Tibial artery (tissue), 4 donors: ENCODE results near the gene CAPN2.
A peak's percentile ranks its signal among the peaks of the same experiment; 100 is the strongest.

Source experiments
- DNase-seq, 2 donors: peaks; one replicate each; pipeline ENCODE4 v3.0.0-alpha.2; 2019
- H3K27ac ChIP-seq, 2 donors: fragments of 200-600 bp; sonication (generic) in 1 of 2; 1 replicate in 1 of 2; 2 replicates in 1 of 2; pipeline ENCODE4 v1.5.1; 2018 to 2019; ENCODE audit warnings: mild to moderate bottlenecking in 1 of 2
- H3K27me3 ChIP-seq, 2 donors: fragments of 200-600 bp; sonication (generic) in 1 of 2; one replicate each; pipeline versions ENCODE4 v1.5.1 to v1.6.0; 2016 to 2019
- H3K36me3 ChIP-seq, 3 donors: fragments of 200-600 bp; sonication (generic) in 2 of 3; one replicate each; pipeline ENCODE4 v1.5.1; 2016 to 2019; ENCODE audit warnings: mild to moderate bottlenecking in 2 of 3
- H3K4me1 ChIP-seq, 4 donors: fragments of 200-600 bp; sonication (generic) in 2 of 4; 1 replicate in 3 of 4; 2 replicates in 1 of 4; pipeline ENCODE4 v1.5.1; 2016 to 2019
- H3K4me3 ChIP-seq, 2 donors: fragments of 200-600 bp; sonication (generic) in 1 of 2; 1 replicate in 1 of 2; 2 replicates in 1 of 2; pipeline ENCODE4 v1.5.1; 2018 to 2019; ENCODE audit warnings: mild to moderate bottlenecking in 2 of 2
- H3K9me3 ChIP-seq, 3 donors: fragments of 200-600 bp; sonication (generic) in 1 of 3; one replicate each; pipeline ENCODE4 v1.5.1; 2016 to 2019
- CTCF ChIP-seq, 2 experiments: fragments of 200-600 bp in 1 of 2; fragments of 450-650 bp in 1 of 2; IDR thresholded peaks; one replicate each; pipeline ENCODE4 v1.5.1; 2017 to 2019; ENCODE audit warnings: antibody characterized with exemption in 2 of 2, mild to moderate bottlenecking in 1 of 2, moderate library complexity in 1 of 2
- intact Hi-C: fragments of 100-400 bp; cut with DNase I; formaldehyde crosslinking; loops from one replicate; pipeline ENCODE4 v1.15.0; 2023; ENCODE audit warnings: low total_unique reads

Gene CAPN2

GRCh38 chr1:223765036-223765718 lies 52.8 kb downstream of the CAPN2 start:
- intact Hi-C loops, result no loop called here
- Histone ChIP-seq H3K4me3 (no peak overlapping the region), H3K27ac (no peak overlapping the region), H3K4me1 (no peaks in the 10 kb centered on the region), H3K27me3 (no peaks in the 10 kb centered on the region), H3K9me3 (no peaks in the 10 kb centered on the region), H3K36me3 (peaks cover 78 to 83% (median 78%) of the 10 kb centered on the region in 3 donors)
- DNase-seq, result peak in 1 of 2 donors; percentile 60
- TF ChIP-seq CTCF (IDR thresholded peaks at IDR 0.05), result no peak

GRCh38 chr1:223765719-223766340 lies 53.5 kb downstream of the CAPN2 start:
- Histone ChIP-seq H3K9me3 (no peaks in the 10 kb centered on the region), H3K4me1 (peaks cover 0 to 3% (median 1%) of the 10 kb centered on the region in 4 donors), H3K27me3 (no peaks in the 10 kb centered on the region), H3K27ac (no peak overlapping the region), H3K4me3 (no peak overlapping the region), H3K36me3 (peaks cover 77 to 83% (median 78%) of the 10 kb centered on the region in 3 donors)
- intact Hi-C loops, result no loop called here
- TF ChIP-seq CTCF (IDR thresholded peaks at IDR 0.05), result no peak
- DNase-seq, result no peak

GRCh38 chr1:223770621-223771315 lies 58.4 kb downstream of the CAPN2 start:
- no peak for DNase-seq
- Histone ChIP-seq H3K27ac (peak overlapping the region; percentile 59 to 65), H3K4me1 (peaks cover 0 to 44% (median 12%) of the 10 kb centered on the region in 4 donors)

GRCh38 chr1:223771469-223771813 lies 59.1 kb downstream of the CAPN2 start:
- no peak for TF ChIP-seq CTCF (IDR thresholded peaks at IDR 0.05)
- peaks cover 49 to 81% (median 52%) of the 10 kb centered on the region in 3 donors for H3K36me3 ChIP-seq
- H3K27me3 ChIP-seq, result no peaks in the 10 kb centered on the region
- intact Hi-C loops, result no loop called here
- H3K4me1 ChIP-seq, result peaks cover 0 to 50% (median 14%) of the 10 kb centered on the region in 4 donors
- peak overlapping the region; percentile 59 to 65 for H3K27ac ChIP-seq
- H3K4me3 ChIP-seq, result no peak overlapping the region
- H3K9me3 ChIP-seq, result no peaks in the 10 kb centered on the region
- DNase-seq, result no peak

More at GRCh38 chr1:223770621-223771315, 58.4 kb downstream of the CAPN2 start:
- intact Hi-C loops, result no loop called here
- Histone ChIP-seq H3K36me3 (peaks cover 50 to 82% (median 55%) of the 10 kb centered on the region in 3 donors), H3K4me3 (no peak overlapping the region), H3K27me3 (no peaks in the 10 kb centered on the region), H3K9me3 (no peaks in the 10 kb centered on the region)
- TF ChIP-seq CTCF (IDR thresholded peaks at IDR 0.05), result no peak

- Histone ChIP-seq H3K27ac (peak overlapping the region; percentile 59 to 65), H3K4me3 (no peak overlapping the region), H3K4me1 (peaks cover 0 to 52% (median 14%) of the 10 kb centered on the region in 4 donors), H3K36me3 (peaks cover 46 to 82% (median 52%) of the 10 kb centered on the region in 3 donors), H3K27me3 (no peaks in the 10 kb centered on the region), H3K9me3 (no peaks in the 10 kb centered on the region)
- peak in 1 of 2 donors; percentile 63 for DNase-seq
- intact Hi-C loops, result no loop called here
- no peak for TF ChIP-seq CTCF (IDR thresholded peaks at IDR 0.05)
Observed at GRCh38 chr1:223771814-223772770, 59.8 kb downstream of the CAPN2 start.
